Upper lobe of right lung (tissue), 1 donor: ENCODE results near the gene NECAP2. TPM values are rescaled to one million over a fixed set of nuclear protein-coding genes. Genes with fewer than 3 reads are reported as not detected.

Source experiments
- ATAC-seq: fragments of 200-7000 bp; cut with Tn5 transposase; one replicate; pipeline ENCODE4 v1.9.1; 2020; ENCODE audit warnings: mild to moderate bottlenecking, moderate library complexity
- DNase-seq: peaks from one replicate; pipeline ENCODE4 v3.0.0-alpha.2; 2020
- H3K27ac ChIP-seq: fragments of 200-600 bp; one replicate; pipeline ENCODE4 v1.8.0; 2022
- H3K27me3 ChIP-seq: fragments of 200-600 bp; one replicate; pipeline ENCODE4 v1.8.0; 2022; ENCODE audit warnings: mild to moderate bottlenecking
- H3K36me3 ChIP-seq: fragments of 200-600 bp; one replicate; pipeline ENCODE4 v1.8.0; 2022
- H3K4me1 ChIP-seq: fragments of 200-600 bp; one replicate; pipeline ENCODE4 v1.8.0; 2022
- H3K4me3 ChIP-seq: fragments of 200-600 bp; one replicate; pipeline ENCODE4 v1.8.0; 2022; ENCODE audit warnings: mild to moderate bottlenecking
- H3K9me3 ChIP-seq: fragments of 200-600 bp; one replicate; pipeline ENCODE4 v1.8.0; 2022
- CTCF ChIP-seq: fragments of 200-600 bp; IDR thresholded peaks from one replicate; pipeline ENCODE4 v1.8.0; 2022; ENCODE audit warnings: antibody characterized with exemption
- intact Hi-C: fragments of 100-400 bp; cut with DNase I; formaldehyde crosslinking; loops from one replicate; pipeline ENCODE4 v1.11.0; 2022
- total RNA-seq: library from RNA; stranded (reverse); fragmentation: NEBNext Ultra II Directional; extraction: Animal tissue kit (Norgen Biotek cat#: 25700); gene quantifications from one replicate; pipeline ENCODE4 v1.2.1, GENCODE V29; 2021
- donor health status: DM: no; HTN: yes; CAD: no; lungs with severe emphysema.

Gene NECAP2
- total RNA-seq, 1 donor from 2014 or later, result 78.1 TPM

GRCh38 chr1:16445052-16445451, 4.5 kb downstream of the NECAP2 start:
- no peak overlapping the region for H3K4me3 ChIP-seq
- peaks cover 22% of the 10 kb centered on the region for H3K4me1 ChIP-seq
- no peaks in the 10 kb centered on the region for H3K9me3 ChIP-seq
- H3K27ac ChIP-seq, result peak overlapping the region; percentile 48
- no peaks in the 10 kb centered on the region for H3K27me3 ChIP-seq
- DNase-seq (no peak), ATAC-seq (no peak)
- peaks cover 72% of the 10 kb centered on the region for H3K36me3 ChIP-seq
- no peak for TF ChIP-seq CTCF
- intact Hi-C loops, result no loop called here

DNA sequence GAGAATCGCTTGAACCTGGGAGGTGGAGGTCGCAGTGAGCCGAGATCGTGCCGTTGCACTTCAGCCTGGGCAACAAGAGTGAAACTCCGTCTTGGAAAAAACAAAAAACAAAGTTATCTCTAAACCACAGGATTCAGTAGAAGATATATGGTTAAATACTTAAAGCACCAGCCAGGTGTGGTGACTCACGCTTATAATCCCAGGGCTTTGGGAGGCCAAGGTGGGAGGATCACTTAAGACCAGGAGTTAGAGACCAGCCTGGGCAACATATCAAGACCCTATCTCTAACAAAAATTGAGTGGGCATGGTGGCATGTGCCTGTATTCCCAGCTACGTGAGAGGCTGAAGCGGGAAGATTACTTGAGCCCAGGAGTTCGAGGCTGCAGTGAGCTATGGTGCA, 5.6 kb downstream of the NECAP2 start:
- intact Hi-C loops, result no loop called here
- Histone ChIP-seq H3K27ac (no peak overlapping the region), H3K9me3 (no peaks in the 10 kb centered on the region), H3K36me3 (peaks cover 83% of the 10 kb centered on the region), H3K27me3 (no peaks in the 10 kb centered on the region), H3K4me1 (peaks cover 22% of the 10 kb centered on the region), H3K4me3 (no peak overlapping the region)
- no peak for TF ChIP-seq CTCF
- no peak for DNase-seq
- no peak for ATAC-seq

- Histone ChIP-seq H3K4me3 (no peak overlapping the region), H3K36me3 (peaks cover 95% of the 10 kb centered on the region), H3K4me1 (peaks cover 10% of the 10 kb centered on the region), H3K27ac (no peak overlapping the region), H3K9me3 (no peaks in the 10 kb centered on the region), H3K27me3 (no peaks in the 10 kb centered on the region)
- intact Hi-C loops, result no loop called here
- ATAC-seq (no peak), DNase-seq (peak; percentile 23)
- no peak for TF ChIP-seq CTCF
These were observed 7.1 kb downstream of the NECAP2 start for GRCh38 chr1:16447641-16448040.

- no peak for TF ChIP-seq CTCF
- H3K27me3 ChIP-seq, result no peaks in the 10 kb centered on the region
- intact Hi-C loops, result no loop called here
- ATAC-seq (no peak), DNase-seq (no peak)
- peaks cover 98% of the 10 kb centered on the region for H3K36me3 ChIP-seq
- H3K27ac ChIP-seq, result no peak overlapping the region
- no peak overlapping the region for H3K4me3 ChIP-seq
- H3K9me3 ChIP-seq, result no peaks in the 10 kb centered on the region
- no peaks in the 10 kb centered on the region for H3K4me1 ChIP-seq
These were observed 8.5 kb downstream of the NECAP2 start for GRCh38 chr1:16449065-16449464.

DNA sequence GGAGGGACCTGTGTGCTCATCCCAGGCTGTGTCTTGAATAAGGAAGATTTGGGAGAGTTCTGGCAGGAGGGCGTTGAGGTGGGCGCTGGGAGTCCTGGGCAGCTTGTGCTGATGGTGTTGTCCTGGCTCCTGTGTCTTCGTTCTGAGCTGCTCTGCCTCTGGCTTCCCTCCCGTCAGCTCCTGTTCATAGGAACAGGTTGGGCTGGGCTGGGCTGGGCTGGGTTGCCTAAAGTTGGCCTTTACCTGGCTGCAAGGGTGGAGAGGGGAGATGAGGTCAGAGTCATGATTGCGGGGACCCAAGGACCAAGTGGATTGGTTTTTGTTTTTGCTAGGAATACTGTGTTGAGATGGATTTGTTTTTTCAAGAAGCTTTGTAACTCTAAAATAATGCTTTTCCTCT, 9.1 kb downstream of the NECAP2 start:
- no peak for ATAC-seq
- Histone ChIP-seq H3K9me3 (no peaks in the 10 kb centered on the region), H3K4me3 (no peak overlapping the region), H3K4me1 (no peaks in the 10 kb centered on the region), H3K27me3 (no peaks in the 10 kb centered on the region), H3K27ac (no peak overlapping the region), H3K36me3 (peaks cover 98% of the 10 kb centered on the region)
- TF ChIP-seq CTCF, result no peak
- DNase-seq, result peak; percentile 48
- intact Hi-C loops, result no loop called here

DNA sequence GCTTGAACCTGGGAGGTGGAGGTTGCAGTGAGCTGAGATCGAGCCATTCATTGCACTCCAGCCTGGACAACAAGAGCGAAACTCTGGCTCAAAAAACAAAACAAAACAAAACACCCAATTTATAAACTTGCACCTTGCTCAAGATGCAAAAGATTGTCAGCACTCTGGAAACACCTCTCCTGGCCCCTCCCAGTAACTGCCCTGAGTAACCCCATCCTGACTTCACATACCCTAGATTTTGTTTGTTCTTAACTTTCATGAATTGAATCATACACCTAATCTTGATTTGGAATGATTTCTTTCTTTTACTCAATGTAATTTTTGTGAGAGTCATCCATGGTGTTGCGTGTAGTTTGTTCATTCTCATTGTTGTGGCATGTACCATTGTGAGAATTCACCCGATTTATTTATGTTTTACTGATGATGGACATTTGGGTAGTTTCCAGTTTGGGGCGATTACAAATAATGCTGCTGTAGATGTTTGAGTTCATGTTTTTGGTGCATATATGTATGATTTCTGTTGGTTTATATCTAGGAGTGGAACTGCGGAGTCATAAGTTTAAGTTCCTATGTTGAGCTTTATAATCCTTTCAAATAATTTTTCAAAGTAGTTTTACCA, 10.4 kb downstream of the NECAP2 start:
- H3K36me3 ChIP-seq, result peaks cover 97% of the 10 kb centered on the region
- no peak for DNase-seq
- TF ChIP-seq CTCF, result no peak
- no peaks in the 10 kb centered on the region for H3K4me1 ChIP-seq
- ATAC-seq, result no peak
- H3K27ac ChIP-seq, result no peak overlapping the region
- no peaks in the 10 kb centered on the region for H3K9me3 ChIP-seq
- H3K27me3 ChIP-seq, result no peaks in the 10 kb centered on the region
- H3K4me3 ChIP-seq, result no peak overlapping the region
- intact Hi-C loops, result no loop called here
